Calu3 (cell line): ENCODE data around the gene NBAS. TPM values are rescaled to one million over a fixed set of nuclear protein-coding genes. Genes with fewer than 3 reads are reported as not detected.

ENCODE experiments used
- BruUV-seq: library from RNA; stranded (reverse); fragments of 400-500 nt; replicated peaks from 2 replicates; lab custom pipeline; 2021; lab: Mats Ljungman, UMichigan
- CTCF ChIA-PET: fragments of 300-600 bp; sonication (Branson Sonifier 250); formaldehyde crosslinking; loops from one replicate; lab custom pipeline; 2022; ENCODE audit warnings: antibody characterized with exemption; lab: Charles Lee
- DNase-seq: peaks from one replicate; pipeline ENCODE4 v3.0.0; 2022
- H3K27ac Mint-ChIP-seq: one replicate; pipeline ENCODE4 v1.8.0; 2022; ENCODE audit warnings: mixed read lengths; ENCODE audit not compliant: unreplicated experiment
- H3K27me3 Mint-ChIP-seq: one replicate; pipeline ENCODE4 v1.8.0; 2022; ENCODE audit warnings: mixed read lengths; ENCODE audit not compliant: unreplicated experiment
- H3K36me3 Mint-ChIP-seq: one replicate; pipeline ENCODE4 v1.8.0; 2022; ENCODE audit warnings: mild to moderate bottlenecking, moderate library complexity, mixed read lengths; ENCODE audit not compliant: insufficient read depth, unreplicated experiment
- H3K4me1 Mint-ChIP-seq: one replicate; pipeline ENCODE4 v1.8.0; 2022; ENCODE audit warnings: mild to moderate bottlenecking, low read depth, mixed read lengths; ENCODE audit not compliant: unreplicated experiment
- H3K4me3 Mint-ChIP-seq: one replicate; pipeline ENCODE4 v1.8.0; 2022; ENCODE audit warnings: mild to moderate bottlenecking, low read depth, moderate library complexity, mixed read lengths; ENCODE audit not compliant: unreplicated experiment
- H3K9me3 Mint-ChIP-seq: one replicate; pipeline ENCODE4 v1.8.0; 2022; ENCODE audit warnings: low read depth, mixed read lengths; ENCODE audit not compliant: unreplicated experiment
- intact Hi-C: fragments of 100-400 bp; cut with micrococcal nuclease; formaldehyde crosslinking; loops from one replicate; pipeline ENCODE4 v1.10.0; 2022; ENCODE audit not compliant: unreplicated experiment
- total RNA-seq: library from RNA; stranded (reverse); gene quantifications from 2 replicates; pipeline ENCODE4 v1.2.3, GENCODE V29; 2022
- TF ChIP-seq, protein P1 (sequence below): fragments of 200-600 bp; IDR thresholded peaks from one replicate; pipeline ENCODE4 v1.8.0; 2022; ENCODE audit warnings: antibody characterized with exemption; ENCODE audit not compliant: unreplicated experiment

Gene NBAS
- total RNA-seq, 1 experiment from 2014 or later = 30.4 TPM

DNA sequence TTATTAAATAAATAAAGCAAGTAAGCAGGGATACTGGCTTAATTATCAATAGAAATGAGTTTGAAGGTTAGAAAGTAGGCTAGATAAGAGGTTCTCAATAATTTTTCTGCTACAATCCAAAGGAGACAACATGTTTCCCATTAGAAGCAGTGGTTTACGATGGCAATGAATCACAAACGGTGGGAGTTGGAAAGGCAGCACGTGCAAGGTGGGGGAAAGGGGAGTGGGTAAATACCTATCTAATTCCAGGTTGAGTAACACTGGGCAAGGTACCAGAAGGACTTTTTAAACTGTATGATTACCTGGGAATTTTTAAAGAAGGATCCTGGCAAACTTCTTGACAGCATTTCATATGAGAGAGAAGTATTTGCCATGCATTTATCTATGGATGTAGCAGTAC, 289.9 kb downstream of the NBAS start:
- peaks cover 6% of the 10 kb centered on the region for H3K36me3 Mint-ChIP-seq
- H3K9me3 Mint-ChIP-seq = no peaks in the 10 kb centered on the region
- H3K4me3 Mint-ChIP-seq = no peak overlapping the region
- BruUV-seq = no TSS peak
- CTCF ChIA-PET = no interaction called here
- no peaks in the 10 kb centered on the region for H3K4me1 Mint-ChIP-seq
- no peak overlapping the region for H3K27ac Mint-ChIP-seq
- intact Hi-C loops = no loop called here
- no peak for DNase-seq
- H3K27me3 Mint-ChIP-seq = no peaks in the 10 kb centered on the region
- TF ChIP-seq, protein P1, sequence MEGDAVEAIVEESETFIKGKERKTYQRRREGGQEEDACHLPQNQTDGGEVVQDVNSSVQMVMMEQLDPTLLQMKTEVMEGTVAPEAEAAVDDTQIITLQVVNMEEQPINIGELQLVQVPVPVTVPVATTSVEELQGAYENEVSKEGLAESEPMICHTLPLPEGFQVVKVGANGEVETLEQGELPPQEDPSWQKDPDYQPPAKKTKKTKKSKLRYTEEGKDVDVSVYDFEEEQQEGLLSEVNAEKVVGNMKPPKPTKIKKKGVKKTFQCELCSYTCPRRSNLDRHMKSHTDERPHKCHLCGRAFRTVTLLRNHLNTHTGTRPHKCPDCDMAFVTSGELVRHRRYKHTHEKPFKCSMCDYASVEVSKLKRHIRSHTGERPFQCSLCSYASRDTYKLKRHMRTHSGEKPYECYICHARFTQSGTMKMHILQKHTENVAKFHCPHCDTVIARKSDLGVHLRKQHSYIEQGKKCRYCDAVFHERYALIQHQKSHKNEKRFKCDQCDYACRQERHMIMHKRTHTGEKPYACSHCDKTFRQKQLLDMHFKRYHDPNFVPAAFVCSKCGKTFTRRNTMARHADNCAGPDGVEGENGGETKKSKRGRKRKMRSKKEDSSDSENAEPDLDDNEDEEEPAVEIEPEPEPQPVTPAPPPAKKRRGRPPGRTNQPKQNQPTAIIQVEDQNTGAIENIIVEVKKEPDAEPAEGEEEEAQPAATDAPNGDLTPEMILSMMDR = no peak

DNA sequence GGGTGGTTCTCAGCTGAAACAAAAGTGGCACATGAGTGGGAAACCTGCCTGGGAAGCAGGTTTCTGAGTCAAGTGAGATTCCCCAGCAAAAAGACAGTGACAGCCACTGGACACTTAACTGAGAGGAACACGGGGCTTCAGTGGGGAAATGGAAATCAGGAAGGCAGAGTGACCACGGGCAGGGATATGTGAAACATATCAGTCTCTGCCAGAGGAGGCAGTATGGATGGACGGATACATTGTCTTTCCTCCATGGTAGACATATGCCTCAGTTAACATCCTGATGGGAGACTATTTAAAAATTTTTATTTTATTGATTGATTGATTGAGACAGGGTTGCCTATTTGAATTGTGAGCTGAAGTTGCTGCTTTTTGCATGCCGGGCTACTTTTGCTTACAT, 292.1 kb downstream of the NBAS start:
- BruUV-seq = no TSS peak
- Mint-ChIP-seq H3K27ac (no peak overlapping the region), H3K4me1 (no peaks in the 10 kb centered on the region), H3K27me3 (no peaks in the 10 kb centered on the region), H3K9me3 (no peaks in the 10 kb centered on the region), H3K4me3 (no peak overlapping the region), H3K36me3 (peaks cover 1% of the 10 kb centered on the region)
- CTCF ChIA-PET = no interaction called here
- intact Hi-C loops = no loop called here
- DNase-seq = no peak
- TF ChIP-seq, protein P1 = no peak

DNA sequence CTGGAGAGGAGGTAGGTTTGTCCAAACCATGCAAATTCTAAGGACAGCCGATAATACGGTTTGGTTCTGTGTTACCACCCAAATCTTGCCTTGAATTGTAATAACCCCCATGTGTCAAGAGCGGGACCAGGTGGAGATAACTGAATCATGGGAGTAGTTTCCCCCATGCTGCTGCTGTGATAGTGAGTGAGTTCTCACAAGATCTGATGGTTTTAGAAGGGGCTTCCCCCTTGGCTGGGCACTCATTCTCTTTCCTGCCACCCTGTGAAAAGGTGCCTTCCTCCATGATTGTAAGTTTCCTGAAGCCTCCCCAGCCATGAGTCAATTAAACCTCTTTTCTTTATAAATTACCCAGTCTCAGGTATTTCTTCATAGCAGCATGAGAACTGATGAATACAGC, 295.2 kb downstream of the NBAS start:
- H3K27ac Mint-ChIP-seq = no peak overlapping the region
- BruUV-seq = no TSS peak
- H3K36me3 Mint-ChIP-seq = no peaks in the 10 kb centered on the region
- CTCF ChIA-PET = no interaction called here
- H3K9me3 Mint-ChIP-seq = no peaks in the 10 kb centered on the region
- DNase-seq = no peak
- intact Hi-C loops = no loop called here
- H3K27me3 Mint-ChIP-seq = no peaks in the 10 kb centered on the region
- H3K4me3 Mint-ChIP-seq = no peak overlapping the region
- no peaks in the 10 kb centered on the region for H3K4me1 Mint-ChIP-seq
- TF ChIP-seq, protein P1 = no peak

DNA sequence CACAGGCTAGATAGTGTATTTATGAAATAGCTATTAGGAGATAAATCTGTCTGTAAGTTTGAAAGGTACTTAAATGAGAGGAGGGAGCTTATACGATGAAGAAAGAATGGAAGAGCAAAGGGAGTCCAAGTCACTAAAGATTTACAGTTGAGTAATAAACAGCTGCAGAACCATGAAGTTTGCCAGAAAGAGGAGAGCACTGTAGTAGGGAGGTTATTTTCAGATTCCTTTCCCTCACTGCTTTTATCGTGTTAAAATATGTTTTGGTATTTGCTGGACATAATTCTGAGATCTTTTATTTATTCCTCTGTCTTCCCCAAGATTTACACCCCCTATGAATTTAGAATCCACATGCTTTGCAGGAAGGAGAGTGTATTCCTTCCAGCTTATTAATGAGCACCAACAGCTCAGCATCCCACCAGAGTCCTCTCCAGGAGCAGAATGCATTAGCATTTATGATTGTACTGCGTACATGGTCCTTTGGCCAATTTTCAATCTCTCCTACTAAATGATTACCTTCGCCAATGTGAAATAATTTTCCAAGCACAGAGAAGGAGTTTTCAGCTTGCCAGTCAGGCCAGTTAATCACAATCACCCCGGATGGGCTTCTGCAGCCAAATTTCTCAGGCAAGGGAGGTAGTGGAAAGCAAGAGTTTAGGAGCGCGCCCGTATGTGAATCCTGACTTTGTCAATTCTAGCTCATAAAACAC, 297.0 kb downstream of the NBAS start:
- no peaks in the 10 kb centered on the region for H3K36me3 Mint-ChIP-seq
- CTCF ChIA-PET = no interaction called here
- H3K27ac Mint-ChIP-seq = no peak overlapping the region
- H3K4me3 Mint-ChIP-seq = no peak overlapping the region
- no peaks in the 10 kb centered on the region for H3K27me3 Mint-ChIP-seq
- H3K9me3 Mint-ChIP-seq = no peaks in the 10 kb centered on the region
- BruUV-seq = no TSS peak
- intact Hi-C loops = no loop called here
- H3K4me1 Mint-ChIP-seq = no peaks in the 10 kb centered on the region
- TF ChIP-seq, protein P1 = no peak
- no peak for DNase-seq
